Activated gamma-delta T cell treated with Interleukin-2 at 50 U/mL for 16 hours (primary cell): ENCODE results near the gene EXOC3.

Experiments
- DNase-seq: peaks from one replicate; pipeline ENCODE4 v3.0.0-alpha.2; 2020

The EXOC3 gene

DNA sequence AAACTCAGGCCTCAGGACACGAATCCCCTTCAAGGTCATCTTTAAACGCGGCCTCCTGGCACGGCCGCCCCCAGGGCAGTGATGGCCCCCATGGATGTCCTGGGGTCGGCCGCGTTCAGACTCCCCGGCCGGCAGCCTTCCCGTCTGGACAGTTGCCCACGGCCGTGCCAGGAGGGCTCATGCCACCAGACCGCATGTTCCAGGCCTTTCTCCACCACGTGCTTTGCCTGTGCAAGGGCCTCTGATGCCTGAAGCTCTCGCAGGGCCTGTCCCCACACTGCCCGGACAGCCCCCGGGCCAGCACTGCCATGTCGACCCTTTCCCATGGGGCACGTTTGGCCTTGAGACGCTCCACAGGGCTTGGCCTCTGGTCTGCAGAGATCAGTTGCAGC, 46.7 kb downstream of the EXOC3 start:
- DNase-seq: no peak

- no peak for DNase-seq
Measured at GRCh38 chr5:490116-491106, 47.4 kb downstream of the EXOC3 start.

GRCh38 chr5:491119-491855, 48.3 kb downstream of the EXOC3 start:
- no peak for DNase-seq

DNA sequence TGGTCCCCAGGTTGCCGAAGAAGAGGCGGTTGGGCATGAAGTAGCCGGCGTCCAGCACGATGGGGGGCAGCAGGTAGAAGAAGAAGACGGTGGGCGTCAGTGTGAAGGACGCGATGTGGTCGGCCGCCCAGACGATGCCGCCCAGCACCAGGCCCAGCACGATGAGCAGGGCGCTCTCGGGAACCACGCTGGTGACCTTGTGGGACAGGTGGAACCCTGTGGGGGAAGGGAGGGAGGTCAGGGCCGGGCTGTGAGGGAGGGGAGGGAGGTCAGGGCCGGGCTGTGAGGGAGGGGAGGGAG, 48.8 kb downstream of the EXOC3 start:
- no peak for DNase-seq

DNA sequence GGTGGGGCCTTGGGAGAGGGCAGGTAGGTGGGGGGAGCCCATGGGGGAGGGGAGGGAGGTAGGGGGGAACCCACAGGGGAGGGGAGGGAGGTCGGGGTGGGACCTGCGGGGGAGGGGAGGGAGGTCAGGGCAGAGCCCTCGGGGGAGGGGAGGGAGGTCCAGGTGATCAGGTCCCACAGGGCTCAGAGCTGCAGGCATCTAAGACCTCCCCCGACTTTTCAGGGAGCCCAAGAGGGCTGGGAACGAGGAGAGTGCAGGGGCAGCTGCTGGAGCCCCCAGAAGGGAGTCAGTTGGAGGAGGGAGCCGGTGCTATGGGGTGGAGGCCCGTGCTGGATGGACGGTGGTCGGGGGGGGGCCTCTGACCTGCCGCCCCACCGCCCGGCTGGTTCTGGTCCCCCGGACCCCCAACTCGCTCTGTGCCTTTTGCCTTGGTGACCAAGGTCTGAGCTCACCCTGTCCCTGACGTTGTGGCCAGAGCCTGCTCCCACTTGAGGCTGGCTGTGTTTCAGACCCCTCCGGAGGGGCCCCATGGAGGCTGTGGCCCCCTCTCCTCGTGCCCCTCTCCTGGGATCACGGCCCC, 49.4 kb downstream of the EXOC3 start:
- DNase-seq: no peak

- DNase-seq: no peak
Measured at GRCh38 chr5:493119-493701, 50.2 kb downstream of the EXOC3 start.

GRCh38 chr5:493758-494157, 50.8 kb downstream of the EXOC3 start:
- no peak for DNase-seq

DNA sequence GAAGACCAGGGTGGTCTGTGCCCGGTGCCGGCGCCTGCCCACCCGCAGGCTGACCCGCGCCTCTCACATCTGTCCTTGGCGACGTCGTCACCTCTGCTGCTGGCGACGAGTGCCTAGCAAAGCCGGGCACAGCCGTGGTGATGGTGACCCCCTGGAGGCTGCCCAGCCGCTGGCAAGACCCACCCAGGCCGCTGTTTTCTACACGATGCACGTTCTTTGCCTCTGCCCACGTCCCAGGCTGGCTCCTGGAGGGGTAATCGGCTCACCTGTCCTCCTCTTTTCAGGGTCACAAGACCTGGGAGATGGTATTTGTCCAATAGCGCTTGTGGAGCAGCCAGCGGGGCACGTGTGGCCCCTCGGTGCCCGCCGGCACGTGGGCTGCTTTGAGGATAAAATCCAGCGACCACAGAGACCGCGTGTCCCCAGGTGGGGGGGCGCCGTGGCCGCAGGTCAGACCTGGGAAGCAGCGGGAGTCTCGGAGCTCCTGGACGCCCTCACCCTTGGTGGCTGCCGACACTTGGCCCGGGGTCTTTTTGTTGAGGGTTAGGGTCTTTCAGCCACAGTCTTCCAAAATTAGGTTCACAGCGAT, 51.8 kb downstream of the EXOC3 start:
- DNase-seq: no peak

GRCh38 chr5:496028-496427, 53.1 kb downstream of the EXOC3 start:
- no peak for DNase-seq

GRCh38 chr5:497090-497700, 54.2 kb downstream of the EXOC3 start:
- no peak for DNase-seq

DNA sequence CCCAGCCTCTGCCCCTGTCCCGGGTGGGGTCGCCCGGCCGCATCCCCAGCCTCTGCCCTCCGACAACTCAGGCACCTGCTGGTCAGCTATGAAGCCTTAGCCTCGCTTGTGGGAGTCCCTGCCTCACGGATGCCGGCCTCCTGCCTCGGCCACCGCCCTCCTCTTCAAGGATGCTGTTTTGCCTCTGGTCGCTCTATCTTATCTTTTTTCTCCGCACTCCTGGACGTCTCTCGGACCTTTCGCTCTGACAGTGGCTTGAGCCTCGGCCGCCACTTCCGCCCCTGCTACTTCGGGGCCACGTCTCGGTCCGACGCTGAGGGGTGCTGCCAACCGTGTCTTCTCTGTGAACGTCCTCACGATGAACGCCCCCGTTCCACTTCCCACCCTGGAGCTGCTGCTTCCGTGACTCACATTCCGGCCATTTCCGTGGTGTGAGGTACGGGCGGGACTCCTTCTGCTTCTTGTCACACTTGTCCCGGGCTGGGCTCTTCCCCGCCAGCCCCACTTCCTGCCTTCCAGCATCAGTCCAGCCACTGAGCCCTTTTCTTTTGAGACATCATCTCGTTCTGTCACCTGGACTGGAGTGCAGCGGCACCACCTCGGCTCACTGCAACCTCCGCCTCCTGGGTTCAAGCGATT, 55.0 kb downstream of the EXOC3 start:
- no peak for DNase-seq

DNA sequence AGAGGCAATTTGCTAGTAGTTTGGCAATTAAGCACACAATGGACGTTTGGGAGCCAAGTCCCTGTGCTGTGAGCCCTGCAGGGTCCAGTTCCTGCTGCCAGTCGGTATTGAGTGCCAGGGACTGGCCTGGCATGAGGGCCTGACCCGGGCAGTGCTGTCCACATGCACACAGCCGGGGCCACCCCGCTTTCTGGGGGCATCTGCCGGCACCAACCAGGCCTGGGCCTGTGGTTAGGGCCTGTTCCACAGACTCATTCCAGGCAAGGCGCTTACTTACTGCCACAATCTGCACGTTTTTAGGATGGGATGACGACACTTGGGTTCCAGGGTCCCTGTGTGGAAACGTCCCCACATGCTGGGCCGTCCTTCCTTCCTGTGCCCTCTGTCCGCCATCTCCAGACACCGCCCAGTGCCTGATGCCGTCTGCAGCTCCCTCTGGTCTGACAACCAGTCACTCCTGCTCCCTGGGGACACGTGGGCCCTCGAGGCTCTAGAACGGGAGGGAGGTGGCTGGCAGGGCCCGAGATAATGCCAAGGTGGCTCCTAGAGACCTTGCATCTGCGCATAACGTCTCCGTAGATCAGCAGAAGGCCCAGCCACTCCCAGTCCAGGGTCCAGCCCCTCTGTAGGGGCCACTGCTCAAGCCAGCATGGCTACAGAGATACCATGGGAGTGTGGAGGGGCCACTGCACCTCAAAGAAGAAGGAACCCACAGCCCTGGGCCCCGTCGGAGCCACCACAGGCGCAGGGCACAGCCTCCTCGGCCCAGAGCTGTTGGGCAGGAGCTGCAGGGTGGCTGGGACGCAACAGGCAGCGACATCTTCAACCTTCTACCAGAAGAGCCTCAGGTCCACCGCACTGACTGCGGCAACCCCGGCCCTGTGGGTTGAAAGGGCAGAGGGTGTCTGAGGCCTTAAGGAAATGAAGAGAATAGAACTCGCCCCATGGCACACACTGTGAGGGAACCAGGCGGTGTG, 56.5 kb downstream of the EXOC3 start:
- DNase-seq: no peak

DNA sequence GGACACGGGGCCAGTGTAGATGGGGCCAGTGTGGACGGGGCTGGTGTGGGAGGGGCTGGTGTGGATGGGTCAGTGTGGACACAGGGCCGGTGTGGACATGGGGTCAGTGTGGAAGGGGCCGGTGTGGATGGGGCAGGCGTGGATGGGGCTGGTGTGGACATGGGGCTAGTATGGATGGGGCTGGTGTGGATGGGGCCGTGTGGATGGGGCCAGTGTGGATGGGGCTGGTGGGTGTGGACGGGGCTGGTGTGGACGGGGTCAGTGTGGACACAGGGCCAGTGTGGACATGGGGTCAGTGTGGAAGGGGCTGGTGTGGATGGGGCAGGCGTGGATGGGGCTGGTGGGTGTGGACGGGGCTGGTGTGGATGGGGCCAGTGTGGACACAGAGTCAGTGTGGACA, 57.5 kb downstream of the EXOC3 start:
- no peak for DNase-seq

DNA sequence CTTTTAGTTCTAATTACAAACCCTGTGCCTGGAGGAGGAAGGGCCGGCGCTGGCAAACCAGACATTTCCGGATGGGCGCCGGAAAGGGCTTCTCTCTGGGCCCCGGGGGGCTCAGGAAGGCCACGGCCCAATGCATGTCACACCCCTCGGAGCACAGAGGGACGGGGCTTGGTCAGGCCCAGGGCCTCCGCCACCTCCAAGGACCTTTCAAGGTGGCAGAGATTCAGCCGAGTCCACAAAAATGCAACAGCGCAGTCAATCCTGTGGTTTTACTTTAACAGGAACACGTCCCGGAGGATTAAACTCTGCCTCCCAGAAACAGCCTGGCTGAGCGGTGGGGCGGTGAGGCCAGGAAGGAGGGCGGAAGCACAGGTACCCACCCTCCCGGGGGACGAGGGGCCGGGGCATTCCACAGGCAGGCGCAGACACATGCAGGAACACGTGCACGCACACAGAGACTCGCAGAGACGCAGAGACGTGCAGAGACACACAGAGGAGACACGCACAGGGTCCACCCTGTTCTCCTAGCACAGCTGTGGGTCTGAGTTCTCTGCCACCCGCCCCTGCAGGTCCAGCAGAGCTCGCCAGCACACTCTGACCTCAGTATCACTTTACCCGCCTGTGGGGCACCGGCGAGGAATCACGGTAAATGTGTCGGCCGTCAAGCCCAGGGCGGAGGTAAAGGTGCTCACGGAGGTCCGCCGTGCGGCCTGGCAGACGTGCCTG, 58.3 kb downstream of the EXOC3 start:
- DNase-seq: no peak

GRCh38 chr5:501831-502184, 58.8 kb downstream of the EXOC3 start:
- DNase-seq: no peak

DNA sequence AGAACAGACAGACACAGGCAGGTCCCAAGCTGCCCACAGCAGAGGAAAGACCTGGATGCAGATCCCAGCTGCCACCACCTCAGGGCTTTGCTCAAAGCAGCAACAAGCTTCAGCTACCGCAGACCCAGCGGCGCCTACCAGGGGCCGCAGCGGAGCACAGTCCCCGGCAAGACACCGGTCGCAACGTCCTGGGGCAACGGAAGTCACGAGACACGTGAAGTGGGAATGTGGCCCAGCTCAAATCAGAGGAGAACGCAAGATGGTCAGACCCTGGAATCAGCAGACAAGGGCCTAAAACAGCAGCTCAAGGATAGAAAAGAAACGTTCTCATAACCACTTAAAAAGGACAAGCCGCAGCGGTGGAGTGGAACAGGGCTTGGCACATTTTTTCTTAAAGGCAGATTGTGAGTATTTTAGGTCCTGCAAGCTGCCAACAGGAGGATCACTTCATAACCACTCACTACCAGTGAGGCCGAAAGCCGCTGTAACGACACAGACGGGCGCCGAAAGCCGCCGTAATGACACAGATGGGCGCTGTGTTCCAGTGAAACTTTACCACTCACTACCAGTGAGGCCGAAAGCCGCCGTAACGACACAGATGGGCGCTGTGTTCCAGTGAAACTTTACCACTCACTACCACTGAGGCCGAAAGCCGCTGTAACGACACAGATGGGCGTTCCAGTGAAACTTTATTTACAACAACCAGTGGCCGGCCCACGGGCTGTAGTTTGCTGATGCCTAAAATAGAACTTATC, 59.5 kb downstream of the EXOC3 start:
- DNase-seq: no peak

GRCh38 chr5:504326-505154, 61.6 kb downstream of the EXOC3 start:
- DNase-seq: no peak

DNA sequence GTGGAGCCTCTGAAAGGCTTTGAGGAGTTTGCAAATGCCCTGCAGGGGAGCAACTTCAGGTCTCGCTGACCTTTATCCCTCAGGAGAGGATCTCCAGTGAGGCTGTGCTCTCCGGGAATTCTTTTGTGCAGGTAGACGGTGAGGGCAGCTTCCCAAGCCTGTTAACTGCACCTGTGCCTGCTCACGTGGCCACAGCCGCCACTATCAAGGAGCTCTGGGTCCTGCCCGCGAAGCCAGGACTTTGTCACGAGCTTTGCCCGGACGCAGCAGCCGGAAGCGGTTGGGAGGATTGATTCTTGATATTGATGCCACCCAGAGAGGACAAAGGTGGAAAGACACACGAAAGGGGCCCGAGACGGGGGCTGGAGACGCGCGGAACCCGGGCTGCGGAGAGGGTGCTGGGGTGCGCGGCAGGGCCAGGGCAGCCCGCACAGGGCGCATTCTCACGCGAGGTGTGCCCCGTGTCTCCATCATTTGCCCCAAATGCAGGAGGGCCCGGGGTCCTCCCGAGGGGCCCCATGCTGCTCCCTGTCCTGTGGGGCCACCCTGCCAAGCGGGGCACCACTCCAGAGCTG, 63.1 kb downstream of the EXOC3 start:
- no peak for DNase-seq
